ENCODE data around the gene AUH.

- no peak for TF ChIP-seq TBL1XR1 (IDR thresholded peaks at IDR 0.05; ENCODE audit: low read depth, low read length)
- no peak for TF ChIP-seq POLR2A (IDR thresholded peaks at IDR 0.05; ENCODE audit: low read depth, low read length)
- TF ChIP-seq NRF1 (conservative IDR thresholded peaks at IDR 0.05; ENCODE audit: low read depth, low read length) = no peak
- TF ChIP-seq EZH2 (IDR thresholded peaks at IDR 0.05; ENCODE audit: borderline replicate concordance, control insufficient read depth, low read depth, low read length) = no peak
- TF ChIP-seq ZNF384 (IDR thresholded peaks at IDR 0.05; ENCODE audit: borderline replicate concordance, low read depth, low read length) = no peak
- no peak for TF ChIP-seq SMC3 (IDR thresholded peaks at IDR 0.05; ENCODE audit: borderline replicate concordance, low read length)
- TF ChIP-seq RFX5 (IDR thresholded peaks at IDR 0.05; ENCODE audit: low read depth, low read length) = no peak
- TF ChIP-seq ESRRA (IDR thresholded peaks at IDR 0.05; ENCODE audit: low read length) = no peak
- TF ChIP-seq SRF (IDR thresholded peaks at IDR 0.05; ENCODE audit: low read depth in 2 of 2, low read length in 2 of 2) = no peak
Measured at GRCh38 chr9:91295357-91295756, 66.4 kb downstream of the AUH start.
